GM20000 (cell line): ENCODE measurements around the gene POLR2C.
"Not testable (repeated sequence)": the region's sequence is repeated elsewhere in the genome, so short reads cannot be mapped to it uniquely, and the experiment has no call there.

ENCODE experiments used
- DNase-seq: peaks from one replicate; pipeline ENCODE4 v3.0.0; 2012; ENCODE audit warnings: low spot score
- CTCF ChIP-seq: IDR thresholded peaks from 2 replicates; pipeline ENCODE4 v1.5.1; 2012; ENCODE audit warnings: mild to moderate bottlenecking, control low read depth; ENCODE audit errors: extremely low read depth, missing control alignments

Gene POLR2C

GRCh38 chr16:57434003-57434402, 28.5 kb upstream of the POLR2C start:
- no peak for TF ChIP-seq CTCF
- DNase-seq: no peak

- no peak for TF ChIP-seq CTCF
- DNase-seq: no peak
These were observed 26.6 kb upstream of the POLR2C start for GRCh38 chr16:57435838-57436237.

GRCh38 chr16:57439947-57440346, 22.5 kb upstream of the POLR2C start:
- not testable (repeated sequence) for DNase-seq

GRCh38 chr16:57440551-57440950, 21.9 kb upstream of the POLR2C start:
- not testable (repeated sequence) for DNase-seq

- TF ChIP-seq CTCF: no peak
- DNase-seq: no peak
These were observed 17.8 kb upstream of the POLR2C start for GRCh38 chr16:57444711-57445110.

GRCh38 chr16:57445510-57445909, 17.0 kb upstream of the POLR2C start:
- no peak for DNase-seq
- no peak for TF ChIP-seq CTCF

- peak; percentile 50 for DNase-seq
- TF ChIP-seq CTCF: no peak
These were observed 15.8 kb upstream of the POLR2C start for GRCh38 chr16:57446531-57447185.

- peak; percentile 96 for DNase-seq
- no peak for TF ChIP-seq CTCF
These were observed 15.1 kb upstream of the POLR2C start, which contains the start of the genes CIAPIN1 and COQ9 for GRCh38 chr16:57447186-57447962. Gene CIAPIN1, minus strand, starts transcription at chr16:57447385. Its CDS starts 6,457 bp downstream, at chr16:57440928. Gene COQ9, plus strand, starts transcription at chr16:57447479. Its CDS starts 27 bp downstream, at chr16:57447506.
